ENCODE results near the gene SUMO3.

Gene SUMO3

DNA sequence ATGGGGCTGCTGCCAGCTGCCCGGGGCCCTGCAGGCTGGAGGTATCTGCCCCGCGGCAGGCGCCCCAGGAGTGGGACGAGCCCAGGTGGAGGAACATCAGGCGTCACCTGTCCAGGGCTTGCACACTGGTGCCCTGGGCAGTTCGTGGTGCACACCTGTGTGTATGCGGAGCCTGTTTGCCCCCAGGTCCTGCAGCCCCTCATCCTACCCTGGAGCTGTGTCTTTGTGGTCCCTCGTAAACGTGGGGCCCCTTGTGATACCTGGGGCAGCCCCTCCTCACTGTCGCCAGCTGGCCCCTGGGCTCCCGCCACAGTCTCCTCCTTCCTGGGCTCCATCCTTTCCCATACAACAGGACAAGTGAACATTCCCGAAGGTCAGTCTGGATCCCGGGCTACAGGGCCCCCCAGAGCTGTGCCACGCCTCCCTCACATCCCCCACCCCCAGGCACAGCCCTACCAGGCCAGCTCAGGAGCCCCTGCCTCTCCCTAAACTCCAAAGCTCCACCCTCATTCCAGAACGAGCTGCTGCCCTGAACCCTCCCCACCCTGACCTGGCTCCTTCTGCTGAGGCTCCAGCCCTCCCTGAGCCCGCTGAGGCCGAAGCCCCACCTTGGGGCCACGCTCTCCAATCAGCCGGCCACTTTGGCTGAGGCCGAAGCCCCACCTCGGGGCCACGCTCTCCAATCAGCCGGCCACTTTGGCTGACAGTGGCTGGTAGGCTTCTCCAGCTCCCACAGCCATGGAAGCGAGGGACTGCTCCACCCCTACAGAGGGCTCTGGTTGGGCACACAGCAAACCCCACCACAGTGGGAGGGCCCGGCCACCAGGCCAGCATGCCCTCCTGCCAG lies 58.9 kb downstream of the SUMO3 start:
- DNase-seq, result no peak

DNA sequence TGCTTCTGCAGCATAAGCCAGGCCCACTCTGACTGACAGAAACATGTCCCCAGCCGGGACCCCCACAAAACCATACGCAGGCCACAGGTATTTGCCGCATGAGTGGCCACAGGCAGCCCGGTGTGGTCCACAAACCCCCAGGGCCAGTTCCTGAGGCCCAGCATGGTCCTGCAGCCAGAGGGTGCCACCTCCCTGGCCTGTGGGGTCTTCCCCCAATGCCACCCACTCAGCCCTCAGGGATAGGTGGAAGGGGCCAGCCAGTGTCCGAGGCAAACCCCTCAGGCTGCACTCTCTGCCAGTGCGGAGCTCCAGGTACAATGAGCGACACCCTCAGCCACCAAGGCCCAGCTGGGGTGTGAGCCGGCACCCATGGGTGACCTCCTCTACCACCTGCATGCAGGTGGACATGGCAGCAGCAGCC lies 59.7 kb downstream of the SUMO3 start:
- no peak for DNase-seq

DNA sequence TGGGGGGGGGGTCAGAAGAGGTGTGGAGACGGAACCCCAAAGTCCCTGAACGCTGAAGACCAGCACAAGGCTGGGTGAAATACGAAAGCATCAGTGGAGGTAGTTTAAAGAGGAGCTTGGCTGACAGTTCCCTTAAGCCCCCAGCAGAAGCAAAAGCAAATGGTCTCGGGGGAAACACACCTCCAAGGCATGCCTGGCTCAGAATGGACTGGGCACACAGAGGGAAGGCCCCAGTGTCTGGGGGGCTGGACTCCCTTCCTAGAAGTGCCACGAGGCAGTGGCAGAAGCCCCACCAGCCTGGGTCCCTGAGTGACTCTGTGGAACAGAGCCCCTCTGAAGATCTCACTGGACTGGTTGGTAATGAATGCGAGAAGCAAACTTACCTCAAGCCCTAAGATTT lies 60.1 kb downstream of the SUMO3 start:
- no peak for DNase-seq

DNA sequence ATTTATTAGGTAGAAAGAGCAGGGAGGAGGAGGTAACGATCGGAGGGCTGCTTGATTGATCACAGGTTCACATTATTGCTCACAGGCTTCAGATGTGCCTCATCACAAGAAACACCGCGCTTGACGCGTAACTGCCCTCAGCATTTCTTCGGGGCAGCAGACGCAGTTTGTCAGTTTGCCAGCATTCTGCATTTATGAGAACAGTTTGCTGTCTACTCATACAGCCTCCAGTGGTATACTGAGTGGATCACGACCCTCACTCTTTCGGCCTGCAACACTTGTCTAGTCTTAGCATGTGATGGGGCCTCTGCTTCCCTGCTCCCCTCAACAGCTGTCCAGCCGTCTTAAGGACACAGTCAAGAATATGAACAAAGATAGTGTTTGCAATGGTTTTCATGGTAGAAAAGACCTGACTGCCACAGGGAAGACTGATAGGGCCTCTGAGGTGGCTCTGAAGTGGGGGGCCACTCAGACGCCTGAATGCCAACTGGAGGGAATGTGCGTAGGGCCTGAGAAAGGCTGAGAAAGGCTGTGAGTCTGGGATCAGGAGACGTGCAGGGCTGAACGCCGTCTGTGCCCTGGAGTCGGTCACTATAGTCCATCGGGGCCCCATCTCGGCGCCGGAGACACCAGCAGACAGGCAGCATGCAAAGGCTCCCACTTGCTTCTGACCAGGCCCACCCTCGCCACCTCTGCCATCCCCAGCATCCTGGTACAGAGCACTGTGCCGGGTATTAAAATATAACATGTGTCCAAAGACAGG lies 61.3 kb downstream of the SUMO3 start:
- no peak for DNase-seq
